HepG2 (cell line): ENCODE measurements around the gene LTV1. TPM values are rescaled to one million over a fixed set of nuclear protein-coding genes. Genes with fewer than 3 reads are reported as not detected.

Experiments used
- ADNP ChIP-seq: sonication (generic); formaldehyde crosslinking; IDR thresholded peaks from 2 replicates; pipeline ENCODE4 v1.4.0; 2020; ENCODE audit warnings: missing genetic modification reagents
- CREM ChIP-seq, 2 experiments: sonication (generic) in 1 of 2; formaldehyde crosslinking in 1 of 2; IDR thresholded peaks; 2 replicates each; pipeline versions ENCODE4 v1.4.0 to v1.6.1; 2016 to 2020; ENCODE audit warnings: antibody characterized with exemption in 1 of 2, mild to moderate bottlenecking in 1 of 2, missing genetic modification reagents in 1 of 2
- HMG20A ChIP-seq: IDR thresholded peaks from 2 replicates; pipeline ENCODE4 v1.6.1; 2016; ENCODE audit warnings: borderline replicate concordance
- KDM4B ChIP-seq: sonication (generic); formaldehyde crosslinking; IDR thresholded peaks from 2 replicates; pipeline ENCODE4 v1.4.0; 2020; ENCODE audit warnings: missing genetic modification reagents
- MLLT10 ChIP-seq: sonication (generic); formaldehyde crosslinking; IDR thresholded peaks from 2 replicates; pipeline ENCODE4 v1.4.0; 2020; ENCODE audit warnings: missing genetic modification reagents
- MTA3 ChIP-seq: sonication (generic); formaldehyde crosslinking; IDR thresholded peaks from 2 replicates; pipeline ENCODE4 v1.4.0; 2020; ENCODE audit warnings: missing genetic modification reagents
- NFE2 ChIP-seq: sonication (generic); formaldehyde crosslinking; IDR thresholded peaks from 2 replicates; pipeline ENCODE4 v1.4.0; 2020; ENCODE audit warnings: missing genetic modification reagents
- NFKB2 ChIP-seq: sonication (generic); formaldehyde crosslinking; IDR thresholded peaks from 2 replicates; pipeline ENCODE4 v1.4.0; 2020; ENCODE audit warnings: missing genetic modification reagents, borderline replicate concordance
- NFYB ChIP-seq: sonication (generic); formaldehyde crosslinking; IDR thresholded peaks from 2 replicates; pipeline ENCODE4 v1.4.0; 2020; ENCODE audit warnings: missing genetic modification reagents
- PHF20 ChIP-seq: sonication (generic); formaldehyde crosslinking; IDR thresholded peaks from 2 replicates; pipeline ENCODE4 v1.5.0; 2020; ENCODE audit warnings: mild to moderate bottlenecking, missing genetic modification reagents
- PTBP1 ChIP-seq: fragments of 200-400 bp; formaldehyde crosslinking; IDR thresholded peaks from 2 replicates; pipeline ENCODE4 v1.6.1; 2018; ENCODE audit warnings: low read length, low read depth; ENCODE audit not compliant: poor library complexity, severe bottlenecking
- RFX3 ChIP-seq: IDR thresholded peaks from 2 replicates; pipeline ENCODE4 v1.6.1; 2016; ENCODE audit warnings: missing biosample characterization, missing genetic modification reagents
- SAFB2 ChIP-seq: sonication (generic); formaldehyde crosslinking; IDR thresholded peaks from 2 replicates; pipeline ENCODE4 v1.5.1; 2020; ENCODE audit warnings: missing genetic modification reagents, low read depth, mild to moderate bottlenecking, borderline replicate concordance
- SRF ChIP-seq: IDR thresholded peaks from 2 replicates; pipeline ENCODE4 v1.6.1; 2011; ENCODE audit warnings: mild to moderate bottlenecking, low read depth, low read length, moderate library complexity
- SUZ12 ChIP-seq: fragments of 150-350 bp; IDR thresholded peaks from 2 replicates; pipeline ENCODE4 v1.6.1; 2014; ENCODE audit warnings: low read depth, low read length
- TMF1 ChIP-seq: sonication (generic); formaldehyde crosslinking; IDR thresholded peaks from 2 replicates; pipeline ENCODE4 v1.8.1; 2022; ENCODE audit warnings: low read depth, missing genetic modification reagents
- YEATS2 ChIP-seq: sonication (generic); formaldehyde crosslinking; IDR thresholded peaks from 2 replicates; pipeline ENCODE4 v1.4.0; 2020; ENCODE audit warnings: missing genetic modification reagents, borderline replicate concordance
- ZBTB42 ChIP-seq: sonication (generic); formaldehyde crosslinking; IDR thresholded peaks from 2 replicates; pipeline ENCODE4 v1.5.0; 2020; ENCODE audit warnings: mild to moderate bottlenecking, missing genetic modification reagents
- ZC3H4 ChIP-seq: sonication (generic); formaldehyde crosslinking; IDR thresholded peaks from 2 replicates; pipeline ENCODE4 v1.4.0; 2020; ENCODE audit warnings: missing genetic modification reagents, borderline replicate concordance
- ZIK1 ChIP-seq: sonication (generic); formaldehyde crosslinking; IDR thresholded peaks from 2 replicates; pipeline ENCODE4 v1.5.0; 2020; ENCODE audit warnings: mild to moderate bottlenecking, low read depth, missing genetic modification reagents, borderline replicate concordance
- ZNF12 ChIP-seq: sonication (generic); formaldehyde crosslinking; IDR thresholded peaks from 2 replicates; pipeline ENCODE4 v1.5.0; 2020; ENCODE audit warnings: missing genetic modification reagents
- ZNF263 ChIP-seq: sonication (generic); formaldehyde crosslinking; IDR thresholded peaks from 2 replicates; pipeline ENCODE4 v1.4.0; 2020; ENCODE audit warnings: missing genetic modification reagents
- ZNF552 ChIP-seq: sonication (generic); formaldehyde crosslinking; IDR thresholded peaks from 2 replicates; pipeline ENCODE4 v1.9.0; 2022; ENCODE audit warnings: missing genetic modification reagents, mild to moderate bottlenecking, borderline replicate concordance
- ZNF713 ChIP-seq: sonication (generic); formaldehyde crosslinking; IDR thresholded peaks from 2 replicates; pipeline ENCODE4 v1.4.0; 2020; ENCODE audit warnings: mild to moderate bottlenecking, missing genetic modification reagents
- ZNF761 ChIP-seq: sonication (generic); formaldehyde crosslinking; conservative IDR thresholded peaks from 2 replicates; pipeline ENCODE4 v1.4.0; 2020; ENCODE audit warnings: mild to moderate bottlenecking, missing genetic modification reagents
- ZNF768 ChIP-seq: sonication (generic); formaldehyde crosslinking; IDR thresholded peaks from 2 replicates; pipeline ENCODE4 v1.4.0; 2020; ENCODE audit warnings: missing genetic modification reagents
- ZSCAN29 ChIP-seq: sonication (generic); formaldehyde crosslinking; conservative IDR thresholded peaks from 2 replicates; pipeline ENCODE4 v1.4.0; 2020; ENCODE audit warnings: mild to moderate bottlenecking, missing genetic modification reagents
- polyA plus RNA-seq, 8 experiments: library from polyadenylated mRNA; depleted of rRNA in 3 of 8; stranded (reverse) in 7 of 8; unstranded in 1 of 8; fragments of >200 nt; fragmentation: Illumina TruSeq in 4 of 8; extraction: Trizol in 4 of 8; gene quantifications; 2 replicates each; pipeline versions ENCODE4 v1.2.1 to v1.2.3, GENCODE V29; 2011 to 2016; ENCODE audit warnings: low read depth in 4 of 8, missing spikeins in 1 of 8, mixed read lengths in 1 of 8; ENCODE audit not compliant: insufficient read depth in 1 of 8
- total RNA-seq, 5 experiments: library from RNA; depleted of rRNA; stranded (reverse); fragments of >200 nt; fragmentation: Illumina TruSeq; extraction: Trizol; gene quantifications; 2 replicates each; pipeline ENCODE4 v1.2.3, GENCODE V29; 2016; ENCODE audit warnings: low read depth in 1 of 5
- TF ChIP-seq, protein P1 (sequence below): sonication (generic); formaldehyde crosslinking; IDR thresholded peaks from 2 replicates; pipeline ENCODE4 v1.4.0; 2020; ENCODE audit warnings: mild to moderate bottlenecking, missing genetic modification reagents

Gene LTV1
- total and polyA plus RNA-seq, 2 of the 13 experiments (the other 11 are each of a cell fraction or from before 2014, with no cell fraction given): 21.1 to 85.8 TPM

DNA sequence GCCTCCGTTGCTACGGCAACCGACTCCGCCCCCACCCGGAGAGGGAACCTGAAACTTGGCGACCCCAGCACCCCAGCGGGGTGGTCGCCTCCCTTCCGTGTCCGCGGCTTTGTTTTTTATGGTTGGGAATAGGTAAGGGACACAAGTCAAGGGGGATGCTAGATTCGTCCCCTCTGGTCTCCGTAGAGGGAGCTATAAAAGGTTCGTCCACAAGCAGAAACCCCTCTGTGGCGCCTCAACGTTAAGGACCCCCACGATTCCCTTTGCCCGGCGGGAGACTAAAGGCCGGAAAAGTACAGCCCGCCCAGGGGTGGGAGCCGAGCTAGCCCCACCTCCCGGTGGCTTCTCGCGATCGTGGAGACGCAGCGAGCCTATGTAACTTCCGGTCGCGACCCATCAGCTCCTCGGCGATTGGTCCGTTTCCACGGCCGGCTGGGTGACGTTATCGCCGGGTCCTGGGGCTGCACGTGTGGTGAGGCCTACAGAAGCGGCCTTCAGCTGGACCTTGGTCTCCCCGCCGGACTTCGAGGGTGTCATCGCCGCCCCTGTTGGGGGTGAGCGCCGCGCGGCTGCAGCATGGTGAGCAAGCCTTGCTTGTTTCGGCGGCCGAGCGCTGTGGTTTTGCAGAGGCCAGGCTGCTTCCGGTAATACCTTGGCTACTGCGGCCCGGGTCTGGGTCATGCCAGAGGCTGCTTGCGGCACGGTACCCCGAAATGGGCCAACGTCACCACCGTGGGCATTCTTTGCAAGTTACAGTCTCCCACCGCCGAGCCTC lies at the start of gene LTV1 (continued):
- TF ChIP-seq ZNF12 (CRISPR knock-in tag) (peak; percentile 84), MLLT10 (CRISPR knock-in tag) (peak; percentile 92; the same call in 1 of the 2 replicates), NFKB2 (CRISPR knock-in tag) (peak; percentile 100), TMF1 (CRISPR knock-in tag) (peak; percentile 98), CREM (IDR thresholded peaks at IDR 0.05) (peak; percentile 96), CREM (CRISPR knock-in tag; IDR thresholded peaks at IDR 0.05) (peak; percentile 52; the same call in 1 of the 2 replicates), ZBTB42 (CRISPR knock-in tag) (peak; percentile 95), ZNF552 (CRISPR knock-in tag) (peak; percentile 96), ZSCAN29 (peak; percentile 69; the same call in 1 of the 2 replicates), SUZ12 (no peak), ZC3H4 (CRISPR knock-in tag) (peak; percentile 47), RFX3 (CRISPR knock-in tag) (peak; percentile 92), HMG20A (peak; percentile 70), SAFB2 (CRISPR knock-in tag) (peak; percentile 97), YEATS2 (CRISPR knock-in tag) (peak; percentile 99), MTA3 (CRISPR knock-in tag) (peak; percentile 81; the same call in 1 of the 2 replicates), PTBP1 (no peak), PHF20 (CRISPR knock-in tag) (peak; percentile 98), ZNF761 (CRISPR knock-in tag) (peak; percentile 98), ZNF768 (CRISPR knock-in tag) (peak; percentile 88; the same call in 1 of the 2 replicates), ZIK1 (peak; percentile 98), KDM4B (CRISPR knock-in tag) (peak; percentile 75; the same call in 1 of the 2 replicates), NFE2 (no peak; the same call in 1 of the 2 replicates), ZNF263 (CRISPR knock-in tag) (peak; percentile 63; the same call in 1 of the 2 replicates), SRF (no peak), NFYB (peak; percentile 87), ADNP (no peak), ZNF713 (peak; percentile 80; the same call in 1 of the 2 replicates)
- TF ChIP-seq, protein P1, sequence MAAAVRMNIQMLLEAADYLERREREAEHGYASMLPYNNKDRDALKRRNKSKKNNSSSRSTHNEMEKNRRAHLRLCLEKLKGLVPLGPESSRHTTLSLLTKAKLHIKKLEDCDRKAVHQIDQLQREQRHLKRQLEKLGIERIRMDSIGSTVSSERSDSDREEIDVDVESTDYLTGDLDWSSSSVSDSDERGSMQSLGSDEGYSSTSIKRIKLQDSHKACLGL: peak; percentile 100
